ENCODE measurements around the gene HPCAL4.
A peak's percentile ranks its signal among the peaks of the same experiment; 100 is the strongest.

Gene HPCAL4

GRCh38 chr1:39646232-39647081, 44.8 kb downstream of the HPCAL4 start:
- Mint-ChIP-seq H3K27me3 (ENCODE audit: low read depth) (peaks cover 13% of the 10 kb centered on the region), H3K27ac (no peak overlapping the region), H3K9me3 (no peaks in the 10 kb centered on the region), H3K36me3 (ENCODE audit: low read depth) (no peaks in the 10 kb centered on the region), H3K4me1 (ENCODE audit: low read depth) (no peaks in the 10 kb centered on the region), H3K4me3 (no peak overlapping the region)
- no peak for DNase-seq (ENCODE audit: low spot score)

- no peak overlapping the region for H3K4me3 Mint-ChIP-seq
Observed at GRCh38 chr1:39645411-39646043, 45.7 kb downstream of the HPCAL4 start.

GRCh38 chr1:39643705-39644104, 47.5 kb downstream of the HPCAL4 start:
- Mint-ChIP-seq H3K9me3 (no peaks in the 10 kb centered on the region), H3K4me3 (no peak overlapping the region), H3K4me1 (ENCODE audit: low read depth) (peaks cover 3% of the 10 kb centered on the region), H3K27ac (no peak overlapping the region), H3K36me3 (ENCODE audit: low read depth) (no peaks in the 10 kb centered on the region), H3K27me3 (ENCODE audit: low read depth) (peaks cover 25% of the 10 kb centered on the region)
- no peak for DNase-seq (ENCODE audit: low spot score)

More at GRCh38 chr1:39645411-39646043, 45.7 kb downstream of the HPCAL4 start:
- no peak for DNase-seq (ENCODE audit: low spot score)
- no peaks in the 10 kb centered on the region for H3K9me3 Mint-ChIP-seq
- H3K36me3 Mint-ChIP-seq (ENCODE audit: low read depth), result no peaks in the 10 kb centered on the region
- no peaks in the 10 kb centered on the region for H3K4me1 Mint-ChIP-seq (ENCODE audit: low read depth)
- H3K27ac Mint-ChIP-seq, result no peak overlapping the region
- peaks cover 20% of the 10 kb centered on the region for H3K27me3 Mint-ChIP-seq (ENCODE audit: low read depth)

GRCh38 chr1:39642796-39643195, 48.4 kb downstream of the HPCAL4 start:
- Mint-ChIP-seq H3K9me3 (no peaks in the 10 kb centered on the region), H3K27me3 (ENCODE audit: low read depth) (peaks cover 34% of the 10 kb centered on the region), H3K4me1 (ENCODE audit: low read depth) (peaks cover 3% of the 10 kb centered on the region)

GRCh38 chr1:39640861-39641260, 50.4 kb downstream of the HPCAL4 start:
- H3K36me3 Mint-ChIP-seq (ENCODE audit: low read depth), result no peaks in the 10 kb centered on the region
- H3K27ac Mint-ChIP-seq, result no peak overlapping the region
- no peak for DNase-seq (ENCODE audit: low spot score)
- H3K4me3 Mint-ChIP-seq, result no peak overlapping the region
- H3K4me1 Mint-ChIP-seq (ENCODE audit: low read depth), result peaks cover 3% of the 10 kb centered on the region
- peaks cover 36% of the 10 kb centered on the region for H3K27me3 Mint-ChIP-seq (ENCODE audit: low read depth)
- no peaks in the 10 kb centered on the region for H3K9me3 Mint-ChIP-seq

More at GRCh38 chr1:39642796-39643195, 48.4 kb downstream of the HPCAL4 start:
- no peak overlapping the region for H3K4me3 Mint-ChIP-seq
- H3K27ac Mint-ChIP-seq, result no peak overlapping the region
- no peak for DNase-seq (ENCODE audit: low spot score)
- H3K36me3 Mint-ChIP-seq (ENCODE audit: low read depth), result no peaks in the 10 kb centered on the region

- peak; percentile 80 for DNase-seq (ENCODE audit: low spot score)
- H3K27ac Mint-ChIP-seq, result no peak within 1 kb of the TSS
- no peaks in the 10 kb centered on the region for H3K9me3 Mint-ChIP-seq
- H3K36me3 Mint-ChIP-seq (ENCODE audit: low read depth), result no peaks in the 10 kb centered on the region
- H3K4me3 Mint-ChIP-seq, result peak within 1 kb of the TSS; percentile 54
- H3K27me3 Mint-ChIP-seq (ENCODE audit: low read depth), result peaks cover 36% of the 10 kb centered on the region
- peaks cover 3% of the 10 kb centered on the region for H3K4me1 Mint-ChIP-seq (ENCODE audit: low read depth)
Observed at GRCh38 chr1:39639305-39640130, 51.7 kb downstream of the HPCAL4 start, which contains the start of gene HEYL. Gene HEYL (minus strand): TSS chr1:39639643. CDS start chr1:39639625, 18 bp downstream.

GRCh38 chr1:39638965-39639304, 52.3 kb downstream of the HPCAL4 start:
- DNase-seq (ENCODE audit: low spot score), result no peak
- H3K4me3 Mint-ChIP-seq, result peak overlapping the region; percentile 54
- H3K4me1 Mint-ChIP-seq (ENCODE audit: low read depth), result peaks cover 3% of the 10 kb centered on the region
- H3K36me3 Mint-ChIP-seq (ENCODE audit: low read depth), result no peaks in the 10 kb centered on the region
- peaks cover 34% of the 10 kb centered on the region for H3K27me3 Mint-ChIP-seq (ENCODE audit: low read depth)
- H3K9me3 Mint-ChIP-seq, result no peaks in the 10 kb centered on the region
- no peak overlapping the region for H3K27ac Mint-ChIP-seq

GRCh38 chr1:39637361-39637760, 53.9 kb downstream of the HPCAL4 start:
- peaks cover 6% of the 10 kb centered on the region for H3K4me1 Mint-ChIP-seq (ENCODE audit: low read depth)
- peaks cover 25% of the 10 kb centered on the region for H3K27me3 Mint-ChIP-seq (ENCODE audit: low read depth)
- no peaks in the 10 kb centered on the region for H3K9me3 Mint-ChIP-seq
- H3K27ac Mint-ChIP-seq, result no peak overlapping the region
- no peak for DNase-seq (ENCODE audit: low spot score)
- H3K36me3 Mint-ChIP-seq (ENCODE audit: low read depth), result no peaks in the 10 kb centered on the region
- no peak overlapping the region for H3K4me3 Mint-ChIP-seq

GRCh38 chr1:39635871-39636210, 55.4 kb downstream of the HPCAL4 start:
- DNase-seq (ENCODE audit: low spot score), result no peak
- Mint-ChIP-seq H3K4me1 (ENCODE audit: low read depth) (peaks cover 16% of the 10 kb centered on the region), H3K27me3 (ENCODE audit: low read depth) (peaks cover 22% of the 10 kb centered on the region), H3K27ac (no peak overlapping the region), H3K36me3 (ENCODE audit: low read depth) (no peaks in the 10 kb centered on the region), H3K4me3 (no peak overlapping the region), H3K9me3 (no peaks in the 10 kb centered on the region)

- no peak overlapping the region for H3K27ac Mint-ChIP-seq
- no peak for DNase-seq (ENCODE audit: low spot score)
- H3K4me1 Mint-ChIP-seq (ENCODE audit: low read depth), result peaks cover 16% of the 10 kb centered on the region
- H3K4me3 Mint-ChIP-seq, result no peak overlapping the region
- H3K9me3 Mint-ChIP-seq, result no peaks in the 10 kb centered on the region
- peaks cover 19% of the 10 kb centered on the region for H3K27me3 Mint-ChIP-seq (ENCODE audit: low read depth)
- H3K36me3 Mint-ChIP-seq (ENCODE audit: low read depth), result no peaks in the 10 kb centered on the region
Observed at GRCh38 chr1:39635205-39635870, 55.9 kb downstream of the HPCAL4 start.

GRCh38 chr1:39633422-39633821, 57.8 kb downstream of the HPCAL4 start:
- no peaks in the 10 kb centered on the region for H3K9me3 Mint-ChIP-seq
- peaks cover 11% of the 10 kb centered on the region for H3K27me3 Mint-ChIP-seq (ENCODE audit: low read depth)
- no peak for DNase-seq (ENCODE audit: low spot score)
- no peak overlapping the region for H3K27ac Mint-ChIP-seq
- no peaks in the 10 kb centered on the region for H3K36me3 Mint-ChIP-seq (ENCODE audit: low read depth)
- H3K4me1 Mint-ChIP-seq (ENCODE audit: low read depth), result peaks cover 13% of the 10 kb centered on the region
- H3K4me3 Mint-ChIP-seq, result no peak overlapping the region

- no peak overlapping the region for H3K27ac Mint-ChIP-seq
- H3K9me3 Mint-ChIP-seq, result no peaks in the 10 kb centered on the region
- DNase-seq (ENCODE audit: low spot score), result no peak
- H3K36me3 Mint-ChIP-seq (ENCODE audit: low read depth), result no peaks in the 10 kb centered on the region
- H3K27me3 Mint-ChIP-seq (ENCODE audit: low read depth), result peaks cover 6% of the 10 kb centered on the region
- no peak overlapping the region for H3K4me3 Mint-ChIP-seq
- peaks cover 13% of the 10 kb centered on the region for H3K4me1 Mint-ChIP-seq (ENCODE audit: low read depth)
Observed at GRCh38 chr1:39632682-39633417, 58.4 kb downstream of the HPCAL4 start.

GRCh38 chr1:39632323-39632681, 58.9 kb downstream of the HPCAL4 start:
- DNase-seq (ENCODE audit: low spot score), result no peak
- H3K27ac Mint-ChIP-seq, result no peak overlapping the region
- peaks cover 3% of the 10 kb centered on the region for H3K27me3 Mint-ChIP-seq (ENCODE audit: low read depth)
- H3K9me3 Mint-ChIP-seq, result no peaks in the 10 kb centered on the region
- peaks cover 13% of the 10 kb centered on the region for H3K4me1 Mint-ChIP-seq (ENCODE audit: low read depth)
- no peak overlapping the region for H3K4me3 Mint-ChIP-seq
- H3K36me3 Mint-ChIP-seq (ENCODE audit: low read depth), result no peaks in the 10 kb centered on the region
